ENCODE data around the gene TSACC. TPM values are rescaled to one million over a fixed set of nuclear protein-coding genes. Genes with fewer than 3 reads are reported as not detected.
A peak's percentile ranks its signal among the peaks of the same experiment; 100 is the strongest.

Gene TSACC
- total and polyA plus RNA-seq, 2 experiments from 2014 or later = 1.3 TPM; not detected in 1

DNA sequence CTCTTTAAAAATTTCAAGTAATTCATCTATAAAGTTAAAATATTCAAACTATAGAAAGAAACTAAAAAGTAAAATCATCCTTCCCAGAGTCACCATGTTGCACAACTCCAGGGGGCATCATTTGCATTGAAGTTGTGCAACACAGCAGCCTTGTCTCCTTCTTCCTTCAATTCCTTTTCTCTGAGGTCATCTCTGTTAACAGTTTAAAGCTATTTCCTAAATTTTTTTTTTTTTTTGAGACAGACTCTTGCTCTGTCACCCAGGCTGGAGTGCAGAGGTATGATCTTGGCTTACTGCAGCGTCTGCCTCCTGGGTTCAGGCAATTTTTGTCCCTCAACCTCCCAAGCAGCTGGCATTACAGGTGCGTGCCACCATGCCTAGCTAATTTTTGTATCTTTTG, 37.8 kb downstream of the TSACC start:
- no peaks in the 10 kb centered on the region for H3K27me3 ChIP-seq (replicated peaks; ENCODE audit: insufficient read depth)
- H3K79me2 ChIP-seq (ENCODE audit: insufficient read depth) = no peaks in the 10 kb centered on the region
- H3K27ac ChIP-seq = no peak overlapping the region
- in situ Hi-C loops (cut with MboI) = no loop called here
- H4K20me1 ChIP-seq (ENCODE audit: insufficient read depth) = no peaks in the 10 kb centered on the region
- H3K4me3 ChIP-seq = no peak overlapping the region
- no peaks in the 10 kb centered on the region for H3K36me3 ChIP-seq (ENCODE audit: low read depth)
- no peaks in the 10 kb centered on the region for H3K9me3 ChIP-seq (ENCODE audit: low read depth)
- DNase-seq = peak; percentile 77
- H3K9ac ChIP-seq = no peak overlapping the region
- H3K9me2 ChIP-seq (ENCODE audit: insufficient read depth) = no peaks in the 10 kb centered on the region
- no peak overlapping the region for H3K4me2 ChIP-seq (ENCODE audit: unreplicated experiment)
- no peaks in the 10 kb centered on the region for H3K4me1 ChIP-seq (ENCODE audit: insufficient read depth)
- H3F3A ChIP-seq (ENCODE audit: insufficient read depth) = no peaks in the 10 kb centered on the region
- 71 to 72% methylated on average over 2 of the region's 2 CpGs for WGBS, 2 experiments (ENCODE audit: low coverage in 1 of 2, low lambda C conversion rate in 2 of 2, missing lambda C conversion rate in 2 of 2)
- no peak overlapping the region for H2AFZ ChIP-seq
- TF ChIP-seq EZH2phosphoT487 (IDR thresholded peaks at IDR 0.05; ENCODE audit: insufficient read depth, low read depth) (no peak), EZH2 (IDR thresholded peaks at IDR 0.05; ENCODE audit: insufficient read depth, poor library complexity, severe bottlenecking) (no peak)

DNA sequence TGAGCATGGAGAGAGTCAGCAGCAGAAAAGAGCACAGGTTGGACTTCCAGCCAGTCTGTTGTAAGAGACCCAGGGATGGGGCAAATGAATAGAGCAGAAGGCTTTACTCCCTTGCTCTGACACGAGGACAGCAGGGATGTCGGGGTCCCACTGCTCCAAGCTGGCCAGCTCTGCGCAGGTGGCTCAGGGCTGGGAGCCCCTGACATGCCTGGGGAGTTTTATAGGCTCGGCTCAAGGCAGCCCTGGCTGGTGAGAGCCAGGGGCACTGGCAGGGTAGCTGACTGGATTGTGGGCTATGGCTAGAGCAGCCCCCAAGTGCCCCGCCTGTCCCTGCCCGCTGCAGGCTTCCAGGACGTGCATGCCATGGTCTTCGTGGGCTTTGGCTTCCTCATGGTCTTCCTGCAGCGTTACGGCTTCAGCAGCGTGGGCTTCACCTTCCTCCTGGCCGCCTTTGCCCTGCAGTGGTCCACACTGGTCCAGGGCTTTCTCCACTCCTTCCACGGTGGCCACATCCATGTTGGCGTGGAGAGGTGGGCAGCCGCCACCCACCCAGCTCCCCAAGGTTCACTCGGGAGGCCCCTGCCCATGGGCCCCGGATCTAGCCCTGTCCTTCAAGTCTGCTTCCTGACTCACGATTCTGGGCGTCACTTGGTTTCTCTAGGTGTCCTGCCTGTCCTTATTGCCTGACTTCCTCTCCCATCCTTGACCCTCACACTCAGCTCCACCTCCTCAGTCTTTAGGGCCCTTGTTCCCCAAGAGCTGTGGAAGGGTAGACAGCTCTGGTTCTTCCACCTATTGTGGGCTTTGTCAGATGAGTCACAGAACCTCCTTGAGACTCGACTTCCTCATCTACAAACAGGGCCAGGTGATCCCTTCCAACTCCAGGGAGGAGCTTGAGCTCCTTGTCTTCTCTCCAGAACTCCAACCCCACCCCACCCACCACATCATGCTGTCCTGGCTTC, 38.9 kb downstream of the TSACC start:
- no peaks in the 10 kb centered on the region for H3F3A ChIP-seq (ENCODE audit: insufficient read depth)
- H4K20me1 ChIP-seq (ENCODE audit: insufficient read depth) = no peaks in the 10 kb centered on the region
- no peak overlapping the region for H3K4me2 ChIP-seq (ENCODE audit: unreplicated experiment)
- no peak for DNase-seq
- no peaks in the 10 kb centered on the region for H3K9me2 ChIP-seq (ENCODE audit: insufficient read depth)
- in situ Hi-C loops (cut with MboI) = no loop called here
- H3K79me2 ChIP-seq (ENCODE audit: insufficient read depth) = no peaks in the 10 kb centered on the region
- no peaks in the 10 kb centered on the region for H3K4me1 ChIP-seq (ENCODE audit: insufficient read depth)
- no peak overlapping the region for H3K27ac ChIP-seq
- no peaks in the 10 kb centered on the region for H3K9me3 ChIP-seq (ENCODE audit: low read depth)
- WGBS, 2 experiments (ENCODE audit: low coverage in 1 of 2, low lambda C conversion rate in 2 of 2, missing lambda C conversion rate in 2 of 2) = 81 to 82% methylated on average over 19 to 20 of the region's 20 CpGs
- no peak overlapping the region for H3K9ac ChIP-seq
- TF ChIP-seq EZH2phosphoT487 (IDR thresholded peaks at IDR 0.05; ENCODE audit: insufficient read depth, low read depth) (no peak), EZH2 (IDR thresholded peaks at IDR 0.05; ENCODE audit: insufficient read depth, poor library complexity, severe bottlenecking) (no peak)
- no peaks in the 10 kb centered on the region for H3K36me3 ChIP-seq (ENCODE audit: low read depth)
- no peak overlapping the region for H2AFZ ChIP-seq
- H3K4me3 ChIP-seq = no peak overlapping the region
- no peaks in the 10 kb centered on the region for H3K27me3 ChIP-seq (replicated peaks; ENCODE audit: insufficient read depth)

DNA sequence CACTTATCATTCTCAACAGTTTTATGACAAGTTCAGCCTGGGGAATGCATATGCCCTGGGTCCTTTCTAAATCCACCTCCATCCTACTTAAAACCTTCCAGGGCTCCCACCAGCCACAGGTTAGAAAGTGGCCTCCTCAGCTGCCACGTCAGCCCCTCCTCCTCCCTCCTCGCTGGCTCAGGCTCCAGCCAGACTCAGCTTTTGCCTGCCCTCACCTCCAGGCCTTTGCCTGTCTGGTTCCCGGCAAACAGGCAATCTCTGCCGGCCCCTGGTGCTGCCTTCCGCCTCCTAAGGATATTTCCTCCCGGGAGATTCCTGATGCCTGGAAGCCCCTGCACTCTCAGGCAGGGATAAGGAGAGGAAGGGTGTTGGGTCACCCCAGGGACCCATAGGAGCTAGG, 40.2 kb downstream of the TSACC start:
- TF ChIP-seq EZH2phosphoT487 (IDR thresholded peaks at IDR 0.05; ENCODE audit: insufficient read depth, low read depth) = no peak
- TF ChIP-seq EZH2 (IDR thresholded peaks at IDR 0.05; ENCODE audit: insufficient read depth, poor library complexity, severe bottlenecking) = no peak
- Histone ChIP-seq H3K9me3 (ENCODE audit: low read depth) (no peaks in the 10 kb centered on the region), H3K9me2 (ENCODE audit: insufficient read depth) (no peaks in the 10 kb centered on the region), H3K9ac (no peak overlapping the region), H3F3A (ENCODE audit: insufficient read depth) (no peaks in the 10 kb centered on the region), H4K20me1 (ENCODE audit: insufficient read depth) (no peaks in the 10 kb centered on the region), H3K4me2 (ENCODE audit: unreplicated experiment) (no peak overlapping the region), H3K36me3 (ENCODE audit: low read depth) (no peaks in the 10 kb centered on the region), H3K27me3 (replicated peaks; ENCODE audit: insufficient read depth) (no peaks in the 10 kb centered on the region), H3K27ac (no peak overlapping the region), H3K79me2 (ENCODE audit: insufficient read depth) (no peaks in the 10 kb centered on the region), H2AFZ (no peak overlapping the region), H3K4me3 (no peak overlapping the region), H3K4me1 (ENCODE audit: insufficient read depth) (no peaks in the 10 kb centered on the region)
- DNase-seq = no peak
- in situ Hi-C loops (cut with MboI) = no loop called here
- WGBS, 2 experiments (ENCODE audit: low coverage in 1 of 2, low lambda C conversion rate in 2 of 2, missing lambda C conversion rate in 2 of 2) = 69 to 83% methylated on average over 6 of the region's 6 CpGs

DNA sequence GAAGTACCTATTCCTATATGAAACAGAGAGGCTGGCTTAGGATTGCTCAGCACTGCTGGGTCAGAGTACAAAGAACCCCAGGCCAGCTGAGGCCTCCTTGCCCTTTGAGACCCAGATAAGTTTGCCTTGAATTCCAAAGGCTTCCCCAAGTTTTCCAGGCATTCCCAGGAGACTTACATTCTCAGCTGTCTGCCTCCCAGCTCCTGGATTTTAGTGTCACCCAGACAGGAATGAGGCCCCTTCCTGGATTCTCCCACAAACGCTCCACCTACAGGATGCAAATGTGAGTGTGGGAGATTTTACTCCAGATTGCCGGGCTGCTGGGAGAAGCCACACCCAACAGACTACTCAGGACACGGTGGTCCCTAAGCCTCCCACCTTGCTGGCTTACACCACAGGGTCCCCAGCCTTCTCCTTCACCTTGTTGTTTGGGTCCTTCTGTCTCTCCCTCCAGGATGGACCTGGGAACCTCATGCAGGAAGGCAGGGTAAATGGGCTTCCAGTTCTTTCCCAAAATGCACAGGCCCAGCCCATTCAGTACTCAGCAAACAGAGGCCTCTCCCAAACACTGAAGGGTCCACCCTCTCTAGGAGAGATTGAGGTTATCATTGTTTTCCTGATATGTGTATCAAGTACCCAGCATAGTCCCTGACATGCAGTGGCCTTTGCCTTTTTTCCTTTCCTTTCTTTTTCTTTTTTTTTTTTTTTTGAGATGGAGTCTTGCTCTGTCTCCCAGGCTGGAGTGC, 41.3 kb downstream of the TSACC start:
- Histone ChIP-seq H3K27ac (no peak overlapping the region), H2AFZ (no peak overlapping the region), H3K4me1 (ENCODE audit: insufficient read depth) (no peaks in the 10 kb centered on the region), H3K9me3 (ENCODE audit: low read depth) (no peaks in the 10 kb centered on the region), H3K4me3 (no peak overlapping the region), H3K9ac (no peak overlapping the region), H3K4me2 (ENCODE audit: unreplicated experiment) (no peak overlapping the region), H3F3A (ENCODE audit: insufficient read depth) (no peaks in the 10 kb centered on the region), H4K20me1 (ENCODE audit: insufficient read depth) (no peaks in the 10 kb centered on the region), H3K9me2 (ENCODE audit: insufficient read depth) (no peaks in the 10 kb centered on the region), H3K27me3 (replicated peaks; ENCODE audit: insufficient read depth) (no peaks in the 10 kb centered on the region), H3K79me2 (ENCODE audit: insufficient read depth) (no peaks in the 10 kb centered on the region), H3K36me3 (ENCODE audit: low read depth) (no peaks in the 10 kb centered on the region)
- DNase-seq = peak; percentile 30
- in situ Hi-C loops (cut with MboI) = loop anchor here (10.0 kb wide), 2 partner anchors 65 to 225 kb away; partner anchors contain the start of gene GPATCH4
- 47 to 64% methylated on average over 3 of the region's 3 CpGs for WGBS, 2 experiments (ENCODE audit: low coverage in 1 of 2, low lambda C conversion rate in 2 of 2, missing lambda C conversion rate in 2 of 2)
- TF ChIP-seq EZH2 (IDR thresholded peaks at IDR 0.05; ENCODE audit: insufficient read depth, poor library complexity, severe bottlenecking) (no peak), EZH2phosphoT487 (IDR thresholded peaks at IDR 0.05; ENCODE audit: insufficient read depth, low read depth) (no peak)

Measured in GM23248 (cell line).